GM19463 (cell line): ENCODE data around the gene MSI2.

Source experiments
- ATAC-seq: cut with Tn5 transposase; IDR thresholded peaks from one replicate; pipeline ENCODE4 v1.9.1; 2021; ENCODE audit warnings: mild to moderate bottlenecking, moderate library complexity; ENCODE audit not compliant: unreplicated experiment

The MSI2 gene

GRCh38 chr17:57665696-57666095 is 409.4 kb downstream of the MSI2 start:
- no peak for ATAC-seq

- no peak for ATAC-seq
These were observed 410.0 kb downstream of the MSI2 start for GRCh38 chr17:57666201-57666870.

GRCh38 chr17:57666946-57667345 is 410.6 kb downstream of the MSI2 start:
- ATAC-seq, result no peak

- ATAC-seq, result no peak
These were observed 411.2 kb downstream of the MSI2 start for GRCh38 chr17:57667461-57667923.

GRCh38 chr17:57668332-57668731 is 412.0 kb downstream of the MSI2 start:
- ATAC-seq, result no peak

- no peak for ATAC-seq
These were observed 413.6 kb downstream of the MSI2 start for GRCh38 chr17:57669671-57670529.

- ATAC-seq, result no peak
These were observed 414.6 kb downstream of the MSI2 start for GRCh38 chr17:57670769-57671569.

- peak; percentile 84 for ATAC-seq
These were observed 415.6 kb downstream of the MSI2 start for GRCh38 chr17:57671667-57672632.

- ATAC-seq, result no peak
These were observed 416.6 kb downstream of the MSI2 start for GRCh38 chr17:57672971-57673370.

GRCh38 chr17:57674894-57675293 is 418.6 kb downstream of the MSI2 start:
- ATAC-seq, result no peak

GRCh38 chr17:57675427-57676387 is 419.4 kb downstream of the MSI2 start:
- no peak for ATAC-seq

- no peak for ATAC-seq
These were observed 420.2 kb downstream of the MSI2 start for GRCh38 chr17:57676543-57676942.

- ATAC-seq, result no peak
These were observed 421.0 kb downstream of the MSI2 start for GRCh38 chr17:57677301-57677700.

GRCh38 chr17:57677858-57678257 is 421.5 kb downstream of the MSI2 start:
- ATAC-seq, result no peak

- ATAC-seq, result no peak
These were observed 422.1 kb downstream of the MSI2 start for GRCh38 chr17:57678393-57678792.

- ATAC-seq, result no peak
These were observed 423.0 kb downstream of the MSI2 start for GRCh38 chr17:57679356-57679755.

- ATAC-seq, result no peak
These were observed 423.8 kb downstream of the MSI2 start for GRCh38 chr17:57679906-57680695.

GRCh38 chr17:57682701-57683100 is 426.4 kb downstream of the MSI2 start:
- no peak for ATAC-seq
